A673 (cell line): ENCODE results near the gene SLC10A3.

Experiments used
- EZH2 ChIP-seq: fragments of 200-600 bp; sonication (generic); IDR thresholded peaks from 2 replicates; pipeline ENCODE4 v1.6.1; 2017; ENCODE audit warnings: borderline replicate concordance, low read depth, mild to moderate bottlenecking, mixed read lengths, antibody characterized with exemption, low read length; ENCODE audit not compliant: poor library complexity, severe bottlenecking
- TF ChIP-seq, protein P1 (sequence below): fragments of 300-800, 200-600 bp; sonication (generic); conservative IDR thresholded peaks from 2 replicates; pipeline ENCODE4 v1.5.1; 2017; ENCODE audit warnings: low read depth, mild to moderate bottlenecking, antibody characterized with exemption, low read length, moderate library complexity, mixed read lengths

DNA sequence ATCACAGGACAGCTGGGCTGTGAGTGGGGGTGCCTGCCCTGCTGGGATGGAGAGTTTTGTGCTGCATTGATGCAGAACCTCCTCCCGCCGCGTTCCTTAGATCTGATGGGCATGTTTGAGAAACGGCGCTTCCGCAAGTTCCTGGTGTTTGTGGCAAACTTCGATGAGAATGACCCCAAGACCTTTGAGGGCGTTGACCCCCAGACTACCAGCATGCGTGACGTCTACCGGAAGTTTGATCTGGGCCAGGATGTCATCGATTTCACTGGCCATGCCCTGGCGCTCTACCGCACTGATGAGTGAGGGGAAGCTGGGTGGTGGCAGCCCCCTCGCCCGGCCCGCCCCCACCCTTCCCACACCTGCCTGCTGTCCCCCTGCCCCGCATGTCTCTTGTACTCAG lies 50.6 kb downstream of the SLC10A3 start:
- TF ChIP-seq, protein P1, sequence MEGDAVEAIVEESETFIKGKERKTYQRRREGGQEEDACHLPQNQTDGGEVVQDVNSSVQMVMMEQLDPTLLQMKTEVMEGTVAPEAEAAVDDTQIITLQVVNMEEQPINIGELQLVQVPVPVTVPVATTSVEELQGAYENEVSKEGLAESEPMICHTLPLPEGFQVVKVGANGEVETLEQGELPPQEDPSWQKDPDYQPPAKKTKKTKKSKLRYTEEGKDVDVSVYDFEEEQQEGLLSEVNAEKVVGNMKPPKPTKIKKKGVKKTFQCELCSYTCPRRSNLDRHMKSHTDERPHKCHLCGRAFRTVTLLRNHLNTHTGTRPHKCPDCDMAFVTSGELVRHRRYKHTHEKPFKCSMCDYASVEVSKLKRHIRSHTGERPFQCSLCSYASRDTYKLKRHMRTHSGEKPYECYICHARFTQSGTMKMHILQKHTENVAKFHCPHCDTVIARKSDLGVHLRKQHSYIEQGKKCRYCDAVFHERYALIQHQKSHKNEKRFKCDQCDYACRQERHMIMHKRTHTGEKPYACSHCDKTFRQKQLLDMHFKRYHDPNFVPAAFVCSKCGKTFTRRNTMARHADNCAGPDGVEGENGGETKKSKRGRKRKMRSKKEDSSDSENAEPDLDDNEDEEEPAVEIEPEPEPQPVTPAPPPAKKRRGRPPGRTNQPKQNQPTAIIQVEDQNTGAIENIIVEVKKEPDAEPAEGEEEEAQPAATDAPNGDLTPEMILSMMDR, result no peak
- no peak for TF ChIP-seq EZH2
